GM12878 (cell line): ENCODE data around the gene TOP2B.

Source experiments
- JUND ChIP-seq: IDR thresholded peaks from 2 replicates; pipeline ENCODE4 v1.6.1; 2012; ENCODE audit warnings: low read depth, mild to moderate bottlenecking, low read length, improper control_type of control experiment, moderate library complexity
- KDM1A ChIP-seq: fragments of 200-600 bp; sonication (generic); IDR thresholded peaks from 2 replicates; pipeline ENCODE4 v1.6.1; 2016; ENCODE audit warnings: borderline replicate concordance
- KLF5 ChIP-seq: fragments of 450-650 bp; IDR thresholded peaks from 2 replicates; pipeline ENCODE4 v1.6.1; 2014; ENCODE audit warnings: mild to moderate bottlenecking; ENCODE audit not compliant: partially characterized antibody

GRCh38 chr3:25657293-25657692 lies 7.4 kb downstream of the TOP2B start:
- no peak for TF ChIP-seq KDM1A
- no peak for TF ChIP-seq JUND
- TF ChIP-seq KLF5: no peak
